GM21528 (cell line): ENCODE data around the gene ATP6V1F.

Experiments used
- ATAC-seq: cut with Tn5 transposase; IDR thresholded peaks from one replicate; pipeline ENCODE4 v1.9.1; 2021; ENCODE audit warnings: mild to moderate bottlenecking, moderate library complexity; ENCODE audit not compliant: unreplicated experiment, low FRiP score

ATP6V1F gene

GRCh38 chr7:128847721-128848211 lies 14.9 kb upstream of the ATP6V1F start:
- no peak for ATAC-seq

- ATAC-seq: no peak
Observed at GRCh38 chr7:128848289-128849155, 14.1 kb upstream of the ATP6V1F start.

- no peak for ATAC-seq
Observed at GRCh38 chr7:128849156-128849515, 13.5 kb upstream of the ATP6V1F start.

GRCh38 chr7:128849804-128850490 lies 12.7 kb upstream of the ATP6V1F start:
- ATAC-seq: no peak

GRCh38 chr7:128852537-128853254 lies 10.0 kb upstream of the ATP6V1F start:
- ATAC-seq: no peak

- ATAC-seq: no peak
Observed at GRCh38 chr7:128853799-128854198, 8.9 kb upstream of the ATP6V1F start.

- ATAC-seq: no peak
Observed at GRCh38 chr7:128854396-128854795, 8.3 kb upstream of the ATP6V1F start.

- ATAC-seq: no peak
Observed at GRCh38 chr7:128855559-128855958, 7.1 kb upstream of the ATP6V1F start.

GRCh38 chr7:128856001-128856718 lies 6.5 kb upstream of the ATP6V1F start:
- ATAC-seq: no peak

GRCh38 chr7:128858380-128859231 lies 4.0 kb upstream of the ATP6V1F start:
- ATAC-seq: no peak

- ATAC-seq: no peak
Observed at GRCh38 chr7:128859232-128860157, 3.2 kb upstream of the ATP6V1F start.

GRCh38 chr7:128860158-128861073 lies 2.2 kb upstream of the ATP6V1F start:
- no peak for ATAC-seq

- peak; percentile 7 for ATAC-seq
Observed at GRCh38 chr7:128861957-128862570, 592 bp upstream of the ATP6V1F start.

- peak; percentile 41 for ATAC-seq
Observed at GRCh38 chr7:128863433-128863989, 855 bp downstream of the ATP6V1F start.

GRCh38 chr7:128865303-128865702 lies 2.6 kb downstream of the ATP6V1F start:
- no peak for ATAC-seq

GRCh38 chr7:128865996-128866877 lies 3.6 kb downstream of the ATP6V1F start:
- no peak for ATAC-seq
